ENCODE results near the gene SCML2. TPM values are rescaled to one million over a fixed set of nuclear protein-coding genes. Genes with fewer than 3 reads are reported as not detected.

The SCML2 gene
- total and polyA plus RNA-seq, 10 of the 15 experiments (the other 5 are each of a cell fraction or from before 2014, with no cell fraction given): 1.5 to 4.4 (median 2.6) TPM

DNA sequence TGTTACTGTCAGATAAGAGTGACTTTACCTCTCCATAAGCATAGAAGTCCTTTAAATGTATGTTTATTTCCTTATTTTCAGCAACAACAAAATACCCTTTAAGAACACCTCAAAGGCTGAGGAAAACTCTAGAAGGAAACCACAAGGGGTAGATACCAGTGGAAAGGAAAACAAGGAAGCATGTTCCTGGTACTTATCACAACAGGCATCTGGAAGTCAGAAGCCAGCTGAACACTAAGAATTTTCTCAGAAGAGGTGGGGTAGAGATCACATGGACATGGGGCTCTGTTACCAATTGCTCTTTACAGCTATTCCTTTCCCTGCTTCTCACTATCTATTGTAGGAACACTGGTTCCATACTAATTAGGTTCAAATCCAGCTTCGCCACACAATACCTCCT lies 82.3 kb downstream of the SCML2 start:
- ChIA-PET RAD21 (ENCODE audit: unreplicated experiment) (no interaction called here), POLR2A (no interaction called here), CTCF (no interaction called here), SMC1A (ENCODE audit: uncharacterized antibody, unreplicated experiment) (no interaction called here)
- 0% methylated on average over 1 of the region's 1 CpG for WGBS (ENCODE audit: insufficient coverage, insufficient replicate concordance, low lambda C conversion rate, missing lambda C conversion rate)
- no peak overlapping the region for H3K27ac ChIP-seq (ENCODE audit: control insufficient read depth, insufficient read depth)
- H3K36me3 ChIP-seq (ENCODE audit: control insufficient read depth in 2 of 2, insufficient read depth in 2 of 2, low read length in 1 of 2): no peaks in the 10 kb centered on the region
- H3K4me1 ChIP-seq (ENCODE audit: control insufficient read depth, insufficient read depth, low read length): no peaks in the 10 kb centered on the region
- no TSS peak for BruUV-seq (replicated peaks)
- DNase-seq (ENCODE audit: low read depth, low spot score) (no peak), FAIRE-seq (no peak), ATAC-seq (no peak)
- intact Hi-C loops (cut with micrococcal nuclease; ENCODE audit: unreplicated experiment): no loop called here
- H3K9me3 ChIP-seq (replicated peaks; ENCODE audit: control insufficient read depth, insufficient read depth, low read length): no peaks in the 10 kb centered on the region
- no peak overlapping the region for H3K4me2 ChIP-seq (ENCODE audit: control insufficient read depth, insufficient read depth)
- no peak overlapping the region for H3K9ac ChIP-seq (ENCODE audit: control insufficient read depth, insufficient read depth, low read length)
- H2AFZ ChIP-seq (ENCODE audit: control insufficient read depth, low read depth, low read length): no peak overlapping the region
- no peak overlapping the region for H3K4me3 ChIP-seq
- no peaks in the 10 kb centered on the region for H3K27me3 ChIP-seq (replicated peaks in 1 of 2; ENCODE audit: control insufficient read depth in 2 of 2, insufficient read depth in 2 of 2, low read length in 1 of 2)
- no peaks in the 10 kb centered on the region for H4K20me1 ChIP-seq (ENCODE audit: control insufficient read depth, insufficient read depth)
- H3K79me2 ChIP-seq (ENCODE audit: control insufficient read depth, insufficient read depth, low read length): no peaks in the 10 kb centered on the region
- TF ChIP-seq CBX3 (IDR thresholded peaks at IDR 0.05; ENCODE audit: borderline replicate concordance, low read depth) (no peak), RUNX3 (IDR thresholded peaks at IDR 0.05; ENCODE audit: low read length) (no peak), SMARCA5 (IDR thresholded peaks at IDR 0.05) (no peak)
- TF ChIP-seq, protein P1, sequence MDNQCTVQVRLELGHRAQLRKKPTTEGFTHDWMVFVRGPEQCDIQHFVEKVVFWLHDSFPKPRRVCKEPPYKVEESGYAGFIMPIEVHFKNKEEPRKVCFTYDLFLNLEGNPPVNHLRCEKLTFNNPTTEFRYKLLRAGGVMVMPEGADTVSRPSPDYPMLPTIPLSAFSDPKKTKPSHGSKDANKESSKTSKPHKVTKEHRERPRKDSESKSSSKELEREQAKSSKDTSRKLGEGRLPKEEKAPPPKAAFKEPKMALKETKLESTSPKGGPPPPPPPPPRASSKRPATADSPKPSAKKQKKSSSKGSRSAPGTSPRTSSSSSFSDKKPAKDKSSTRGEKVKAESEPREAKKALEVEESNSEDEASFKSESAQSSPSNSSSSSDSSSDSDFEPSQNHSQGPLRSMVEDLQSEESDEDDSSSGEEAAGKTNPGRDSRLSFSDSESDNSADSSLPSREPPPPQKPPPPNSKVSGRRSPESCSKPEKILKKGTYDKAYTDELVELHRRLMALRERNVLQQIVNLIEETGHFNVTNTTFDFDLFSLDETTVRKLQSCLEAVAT (IDR thresholded peaks at IDR 0.05): no peak
- TF ChIP-seq, protein P2, sequence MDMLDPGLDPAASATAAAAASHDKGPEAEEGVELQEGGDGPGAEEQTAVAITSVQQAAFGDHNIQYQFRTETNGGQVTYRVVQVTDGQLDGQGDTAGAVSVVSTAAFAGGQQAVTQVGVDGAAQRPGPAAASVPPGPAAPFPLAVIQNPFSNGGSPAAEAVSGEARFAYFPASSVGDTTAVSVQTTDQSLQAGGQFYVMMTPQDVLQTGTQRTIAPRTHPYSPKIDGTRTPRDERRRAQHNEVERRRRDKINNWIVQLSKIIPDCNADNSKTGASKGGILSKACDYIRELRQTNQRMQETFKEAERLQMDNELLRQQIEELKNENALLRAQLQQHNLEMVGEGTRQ (IDR thresholded peaks at IDR 0.05; ENCODE audit: borderline replicate concordance, low read depth, low read length): no peak
- in situ Hi-C loops (cut with MboI): no loop called here

GRCh38 chrX:18271725-18272124 lies 82.8 kb downstream of the SCML2 start:
- ChIA-PET CTCF (no interaction called here), POLR2A (no interaction called here), SMC1A (ENCODE audit: uncharacterized antibody, unreplicated experiment) (no interaction called here), RAD21 (ENCODE audit: unreplicated experiment) (no interaction called here)
- BruUV-seq (replicated peaks): no TSS peak
- H3K9ac ChIP-seq (ENCODE audit: control insufficient read depth, insufficient read depth, low read length): no peak overlapping the region
- H2AFZ ChIP-seq (ENCODE audit: control insufficient read depth, low read depth, low read length): no peak overlapping the region
- DNase-seq (ENCODE audit: low read depth, low spot score): no peak
- 0% methylated on average over 1 of the region's 1 CpG for WGBS (ENCODE audit: insufficient coverage, insufficient replicate concordance, low lambda C conversion rate, missing lambda C conversion rate)
- no peaks in the 10 kb centered on the region for H3K27me3 ChIP-seq (replicated peaks in 1 of 2; ENCODE audit: control insufficient read depth in 2 of 2, insufficient read depth in 2 of 2, low read length in 1 of 2)
- no peaks in the 10 kb centered on the region for H3K79me2 ChIP-seq (ENCODE audit: control insufficient read depth, insufficient read depth, low read length)
- no peak for ATAC-seq
- no peaks in the 10 kb centered on the region for H3K36me3 ChIP-seq (ENCODE audit: control insufficient read depth in 2 of 2, insufficient read depth in 2 of 2, low read length in 1 of 2)
- in situ Hi-C loops (cut with MboI) (no loop called here), intact Hi-C loops (cut with micrococcal nuclease; ENCODE audit: unreplicated experiment) (no loop called here)
- H4K20me1 ChIP-seq (ENCODE audit: control insufficient read depth, insufficient read depth): no peaks in the 10 kb centered on the region
- H3K4me1 ChIP-seq (ENCODE audit: control insufficient read depth, insufficient read depth, low read length): no peaks in the 10 kb centered on the region
- no peak overlapping the region for H3K27ac ChIP-seq (ENCODE audit: control insufficient read depth, insufficient read depth)
- H3K9me3 ChIP-seq (replicated peaks; ENCODE audit: control insufficient read depth, insufficient read depth, low read length): no peaks in the 10 kb centered on the region
- H3K4me3 ChIP-seq: no peak overlapping the region
- no peak for FAIRE-seq
- H3K4me2 ChIP-seq (ENCODE audit: control insufficient read depth, insufficient read depth): no peak overlapping the region
- TF ChIP-seq SREBF2 (IDR thresholded peaks at IDR 0.05; ENCODE audit: low read length) (no peak), EP300 (IDR thresholded peaks at IDR 0.05; ENCODE audit: borderline replicate concordance in 1 of 2, control insufficient read depth in 1 of 2, low read depth in 2 of 2, low read length in 2 of 2) (no peak), FOXK2 (IDR thresholded peaks at IDR 0.05) (no peak), PML (IDR thresholded peaks at IDR 0.05; ENCODE audit: low read length) (no peak), IRF3 (IDR thresholded peaks at IDR 0.05) (no peak), TCF12 (IDR thresholded peaks at IDR 0.05; ENCODE audit: low read depth, low read length) (no peak), WRNIP1 (IDR thresholded peaks at IDR 0.05; ENCODE audit: borderline replicate concordance, low read depth, low read length) (no peak)
- TF ChIP-seq, protein P3, sequence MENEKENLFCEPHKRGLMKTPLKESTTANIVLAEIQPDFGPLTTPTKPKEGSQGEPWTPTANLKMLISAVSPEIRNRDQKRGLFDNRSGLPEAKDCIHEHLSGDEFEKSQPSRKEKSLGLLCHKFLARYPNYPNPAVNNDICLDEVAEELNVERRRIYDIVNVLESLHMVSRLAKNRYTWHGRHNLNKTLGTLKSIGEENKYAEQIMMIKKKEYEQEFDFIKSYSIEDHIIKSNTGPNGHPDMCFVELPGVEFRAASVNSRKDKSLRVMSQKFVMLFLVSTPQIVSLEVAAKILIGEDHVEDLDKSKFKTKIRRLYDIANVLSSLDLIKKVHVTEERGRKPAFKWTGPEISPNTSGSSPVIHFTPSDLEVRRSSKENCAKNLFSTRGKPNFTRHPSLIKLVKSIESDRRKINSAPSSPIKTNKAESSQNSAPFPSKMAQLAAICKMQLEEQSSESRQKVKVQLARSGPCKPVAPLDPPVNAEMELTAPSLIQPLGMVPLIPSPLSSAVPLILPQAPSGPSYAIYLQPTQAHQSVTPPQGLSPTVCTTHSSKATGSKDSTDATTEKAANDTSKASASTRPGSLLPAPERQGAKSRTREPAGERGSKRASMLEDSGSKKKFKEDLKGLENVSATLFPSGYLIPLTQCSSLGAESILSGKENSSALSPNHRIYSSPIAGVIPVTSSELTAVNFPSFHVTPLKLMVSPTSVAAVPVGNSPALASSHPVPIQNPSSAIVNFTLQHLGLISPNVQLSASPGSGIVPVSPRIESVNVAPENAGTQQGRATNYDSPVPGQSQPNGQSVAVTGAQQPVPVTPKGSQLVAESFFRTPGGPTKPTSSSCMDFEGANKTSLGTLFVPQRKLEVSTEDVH (IDR thresholded peaks at IDR 0.05; ENCODE audit: low read depth, partially characterized antibody): no peak
